ENCODE data around the gene LUZP2.
"Not testable (repeated sequence)": the region's sequence is repeated elsewhere in the genome, so short reads cannot be mapped to it uniquely, and the experiment has no call there.

Gene LUZP2

GRCh38 chr11:24934733-24935439 is 438.0 kb downstream of the LUZP2 start:
- DNase-seq: no peak

GRCh38 chr11:24944891-24945290 is 448.0 kb downstream of the LUZP2 start:
- DNase-seq: no peak

DNA sequence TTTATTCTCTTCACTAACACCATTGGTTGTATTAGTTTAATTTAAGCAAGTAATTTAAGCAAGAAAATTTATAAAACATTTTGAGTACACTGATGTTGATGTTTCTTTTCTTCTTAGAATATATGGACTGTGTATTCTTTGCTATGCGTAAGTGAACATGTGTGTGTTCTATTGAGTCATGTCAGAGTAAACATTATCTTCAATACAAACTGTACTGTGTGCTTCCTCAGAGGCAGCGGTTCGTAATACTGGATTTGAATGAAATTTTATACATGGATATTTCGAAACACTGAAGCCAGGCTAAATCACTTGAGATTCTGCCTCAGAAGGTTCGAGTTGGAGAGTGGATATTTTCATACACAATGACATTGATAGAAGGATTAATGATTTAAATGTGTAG is 452.6 kb downstream of the LUZP2 start:
- DNase-seq: no peak

DNA sequence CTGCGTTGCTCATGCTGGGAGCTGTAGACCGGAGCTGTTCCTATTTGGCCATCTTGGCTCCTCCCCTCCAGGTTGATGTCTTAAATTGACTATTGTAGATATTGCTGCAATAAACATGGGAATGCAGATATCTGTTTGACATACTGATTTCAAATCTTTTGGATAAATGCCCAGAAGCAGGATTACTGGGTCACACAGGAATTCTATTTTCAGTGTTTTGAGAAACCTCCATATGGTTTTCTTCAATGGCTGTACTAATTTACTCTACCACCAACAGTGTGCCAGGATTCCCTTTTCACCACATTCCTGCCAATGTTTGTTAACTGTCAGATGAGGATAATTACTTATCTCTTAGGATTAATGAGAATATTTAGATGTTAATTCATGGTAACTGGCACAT is 467.0 kb downstream of the LUZP2 start:
- DNase-seq: no peak

GRCh38 chr11:24965748-24966147 is 468.9 kb downstream of the LUZP2 start:
- DNase-seq: no peak

DNA sequence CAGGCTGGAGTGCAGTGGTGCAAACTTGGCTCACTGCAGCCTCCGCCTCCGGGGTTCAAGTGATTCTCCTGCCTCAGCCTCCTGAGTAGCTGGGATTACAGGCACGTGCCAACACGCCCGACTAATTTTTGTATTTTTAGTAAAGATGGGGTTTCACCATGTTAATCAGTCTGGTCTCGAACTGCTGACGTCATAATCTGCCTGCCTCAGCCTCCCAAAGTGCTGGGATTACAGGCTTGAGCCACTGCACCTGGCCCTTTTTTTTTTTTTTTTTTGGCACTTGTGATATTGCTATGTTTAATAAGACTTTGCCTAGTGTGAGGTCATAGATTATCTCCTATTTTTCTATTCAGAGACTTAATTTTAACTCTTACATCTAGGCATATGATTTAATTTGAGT is 497.1 kb downstream of the LUZP2 start:
- DNase-seq: not testable (repeated sequence)

- not testable (repeated sequence) for DNase-seq
Measured at GRCh38 chr11:24999929-25000328, 503.1 kb downstream of the LUZP2 start.

GRCh38 chr11:25037431-25037830 is 540.6 kb downstream of the LUZP2 start:
- no peak for DNase-seq

- no peak for DNase-seq
Measured at GRCh38 chr11:25038131-25038530, 541.3 kb downstream of the LUZP2 start.

GRCh38 chr11:25039165-25039564 is 542.3 kb downstream of the LUZP2 start:
- no peak for DNase-seq

- no peak for DNase-seq
Measured at GRCh38 chr11:25048632-25049031, 551.8 kb downstream of the LUZP2 start.

GRCh38 chr11:25052844-25053243 is 556.0 kb downstream of the LUZP2 start:
- no peak for DNase-seq

DNA sequence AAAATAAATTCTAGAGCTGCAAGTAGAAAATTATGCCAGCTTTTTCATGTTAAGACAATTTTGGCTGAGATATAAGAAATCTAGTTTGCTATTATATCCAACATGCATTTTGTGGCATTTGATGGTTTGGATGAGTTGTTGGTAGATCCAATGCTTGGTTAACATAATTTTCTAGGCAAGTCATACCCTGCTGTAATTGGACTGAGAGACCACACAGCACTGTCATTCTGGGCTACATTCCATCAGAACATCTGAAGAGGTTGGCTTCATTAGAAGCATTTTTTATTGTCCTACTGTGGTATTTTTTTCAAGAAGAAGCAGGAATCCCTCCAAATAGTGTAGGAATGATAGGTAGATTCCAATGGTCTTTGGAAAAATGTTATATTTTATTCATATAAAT is 561.0 kb downstream of the LUZP2 start:
- no peak for DNase-seq

DNA sequence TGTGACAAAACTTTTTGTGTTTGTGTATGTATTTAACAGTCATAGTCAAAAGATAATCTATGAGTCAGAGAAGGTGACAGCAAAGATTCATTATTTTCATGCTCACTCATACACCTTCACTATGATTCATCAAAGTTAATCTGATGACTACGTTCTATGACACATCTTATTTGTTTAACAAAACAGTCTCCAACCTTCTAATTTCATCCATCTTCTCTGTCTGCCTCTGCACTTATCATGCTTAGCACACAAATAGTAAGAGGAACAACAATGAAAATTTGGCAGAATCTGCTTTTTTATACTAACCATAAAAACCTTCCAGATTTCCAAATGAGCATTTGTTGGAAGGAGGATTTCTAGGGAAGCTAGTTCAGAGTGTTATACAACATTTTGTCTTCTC is 568.9 kb downstream of the LUZP2 start:
- no peak for DNase-seq

DNA sequence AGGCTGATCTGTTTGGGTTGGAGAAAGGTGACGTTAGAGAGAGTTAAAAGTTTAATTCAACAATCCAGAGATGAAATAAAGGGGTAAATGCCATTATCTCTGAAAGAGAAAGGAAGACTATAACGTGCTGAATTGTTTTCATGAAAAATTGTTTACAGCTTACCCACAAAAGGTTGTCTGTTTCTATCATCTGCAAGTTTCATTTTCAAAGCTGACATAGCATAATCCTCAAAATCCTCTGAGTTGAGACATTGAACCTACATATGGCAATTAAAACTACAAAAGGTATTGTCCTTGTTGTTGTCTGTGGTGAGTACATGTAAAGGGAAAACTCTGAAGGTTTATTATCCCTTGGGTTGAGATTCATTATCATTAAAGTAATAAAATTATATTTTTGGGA is 569.9 kb downstream of the LUZP2 start:
- no peak for DNase-seq

- DNase-seq: no peak
Measured at GRCh38 chr11:25068451-25068850, 571.6 kb downstream of the LUZP2 start.

- no peak for DNase-seq
Measured at GRCh38 chr11:25094085-25094802, 597.4 kb downstream of the LUZP2 start.

DNA sequence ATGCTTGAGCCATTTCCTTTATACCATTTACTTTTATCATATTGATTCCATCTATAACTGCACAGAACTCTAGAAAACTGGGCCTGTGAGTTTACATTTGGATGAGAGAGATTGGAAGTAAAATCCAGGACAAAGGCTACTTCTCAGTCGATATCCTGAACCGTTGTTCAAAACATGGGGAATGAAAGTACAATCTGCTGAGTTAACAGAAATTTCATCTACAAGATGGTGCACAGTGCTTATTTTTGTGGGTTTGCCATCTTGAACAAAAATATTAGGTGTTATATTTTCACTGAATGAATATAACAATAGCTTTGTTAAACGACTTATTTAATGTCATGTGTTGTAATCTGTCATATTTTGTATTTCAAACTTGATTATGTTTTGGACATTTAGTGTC is 622.6 kb downstream of the LUZP2 start:
- no peak for DNase-seq
